Measurements from ENCODE around the gene WDR45B. TPM values are rescaled to one million over a fixed set of nuclear protein-coding genes. Genes with fewer than 3 reads are reported as not detected.
A peak's percentile ranks its signal among the peaks of the same experiment; 100 is the strongest.

WDR45B gene
- total RNA-seq, 1 donor from 2014 or later: 75.8 TPM

DNA sequence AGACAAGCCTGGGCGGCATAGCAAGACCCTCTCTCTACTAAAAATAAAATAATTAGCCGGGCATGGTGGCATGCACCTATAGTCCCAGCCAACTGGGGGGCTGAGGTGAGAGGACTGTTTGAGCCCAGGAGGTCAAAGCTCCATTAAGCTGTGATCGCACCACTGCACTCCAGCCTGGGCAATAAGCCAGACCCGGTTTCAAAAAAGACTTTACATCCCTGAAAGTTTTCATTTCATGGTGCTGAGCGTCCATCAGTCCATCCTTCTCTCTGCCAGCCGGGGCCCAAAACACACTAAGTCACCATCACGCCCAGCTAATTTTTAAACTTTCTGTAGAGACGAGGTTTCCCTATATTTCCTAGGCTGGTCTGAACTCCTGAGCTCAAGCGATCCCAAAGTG is 39.6 kb upstream of the WDR45B start:
- Mint-ChIP-seq H3K4me3 (ENCODE audit: low read depth) (no peak overlapping the region), H3K36me3 (ENCODE audit: insufficient read depth) (peaks cover 5% of the 10 kb centered on the region), H3K27ac (peak overlapping the region; percentile 69), H3K27me3 (no peaks in the 10 kb centered on the region), H3K9me3 (ENCODE audit: low read depth) (no peaks in the 10 kb centered on the region), H3K4me1 (ENCODE audit: low read depth) (peaks cover 6% of the 10 kb centered on the region)
- DNase-seq (ENCODE audit: low spot score, unreplicated experiment): no peak
- TF ChIP-seq, protein P1, sequence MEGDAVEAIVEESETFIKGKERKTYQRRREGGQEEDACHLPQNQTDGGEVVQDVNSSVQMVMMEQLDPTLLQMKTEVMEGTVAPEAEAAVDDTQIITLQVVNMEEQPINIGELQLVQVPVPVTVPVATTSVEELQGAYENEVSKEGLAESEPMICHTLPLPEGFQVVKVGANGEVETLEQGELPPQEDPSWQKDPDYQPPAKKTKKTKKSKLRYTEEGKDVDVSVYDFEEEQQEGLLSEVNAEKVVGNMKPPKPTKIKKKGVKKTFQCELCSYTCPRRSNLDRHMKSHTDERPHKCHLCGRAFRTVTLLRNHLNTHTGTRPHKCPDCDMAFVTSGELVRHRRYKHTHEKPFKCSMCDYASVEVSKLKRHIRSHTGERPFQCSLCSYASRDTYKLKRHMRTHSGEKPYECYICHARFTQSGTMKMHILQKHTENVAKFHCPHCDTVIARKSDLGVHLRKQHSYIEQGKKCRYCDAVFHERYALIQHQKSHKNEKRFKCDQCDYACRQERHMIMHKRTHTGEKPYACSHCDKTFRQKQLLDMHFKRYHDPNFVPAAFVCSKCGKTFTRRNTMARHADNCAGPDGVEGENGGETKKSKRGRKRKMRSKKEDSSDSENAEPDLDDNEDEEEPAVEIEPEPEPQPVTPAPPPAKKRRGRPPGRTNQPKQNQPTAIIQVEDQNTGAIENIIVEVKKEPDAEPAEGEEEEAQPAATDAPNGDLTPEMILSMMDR (IDR thresholded peaks at IDR 0.05; ENCODE audit: unreplicated experiment): no peak

DNA sequence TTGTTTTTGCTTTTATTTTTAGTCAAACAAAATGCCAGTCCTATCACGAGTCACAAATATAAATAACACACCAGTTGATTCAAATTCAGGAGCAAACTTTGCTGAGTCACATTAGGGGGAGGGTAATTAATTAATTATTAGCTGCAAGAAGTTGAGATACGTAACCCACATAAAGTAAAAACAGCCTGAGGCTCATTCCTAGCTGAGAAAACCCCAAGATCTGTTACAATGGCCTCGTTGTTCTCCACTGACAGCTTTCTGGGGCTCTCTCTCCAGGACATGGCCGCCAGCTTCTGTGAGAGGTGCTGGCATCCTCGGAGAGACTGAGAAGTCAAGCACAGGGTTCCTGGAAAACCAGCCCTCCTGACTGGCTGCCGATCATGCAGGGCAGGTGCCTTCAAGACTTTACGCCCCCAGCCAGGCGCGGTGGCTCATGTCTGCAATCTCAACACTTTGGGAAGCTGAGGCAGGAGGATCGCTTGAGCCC is 39.2 kb upstream of the WDR45B start:
- Mint-ChIP-seq H3K27me3 (no peaks in the 10 kb centered on the region), H3K4me1 (ENCODE audit: low read depth) (peaks cover 6% of the 10 kb centered on the region), H3K9me3 (ENCODE audit: low read depth) (peaks cover under 1% of the 10 kb centered on the region), H3K27ac (peak overlapping the region; percentile 46), H3K4me3 (ENCODE audit: low read depth) (no peak overlapping the region), H3K36me3 (ENCODE audit: insufficient read depth) (peaks cover 5% of the 10 kb centered on the region)
- TF ChIP-seq, protein P1 (IDR thresholded peaks at IDR 0.05; ENCODE audit: unreplicated experiment): no peak
- no peak for DNase-seq (ENCODE audit: low spot score, unreplicated experiment)

DNA sequence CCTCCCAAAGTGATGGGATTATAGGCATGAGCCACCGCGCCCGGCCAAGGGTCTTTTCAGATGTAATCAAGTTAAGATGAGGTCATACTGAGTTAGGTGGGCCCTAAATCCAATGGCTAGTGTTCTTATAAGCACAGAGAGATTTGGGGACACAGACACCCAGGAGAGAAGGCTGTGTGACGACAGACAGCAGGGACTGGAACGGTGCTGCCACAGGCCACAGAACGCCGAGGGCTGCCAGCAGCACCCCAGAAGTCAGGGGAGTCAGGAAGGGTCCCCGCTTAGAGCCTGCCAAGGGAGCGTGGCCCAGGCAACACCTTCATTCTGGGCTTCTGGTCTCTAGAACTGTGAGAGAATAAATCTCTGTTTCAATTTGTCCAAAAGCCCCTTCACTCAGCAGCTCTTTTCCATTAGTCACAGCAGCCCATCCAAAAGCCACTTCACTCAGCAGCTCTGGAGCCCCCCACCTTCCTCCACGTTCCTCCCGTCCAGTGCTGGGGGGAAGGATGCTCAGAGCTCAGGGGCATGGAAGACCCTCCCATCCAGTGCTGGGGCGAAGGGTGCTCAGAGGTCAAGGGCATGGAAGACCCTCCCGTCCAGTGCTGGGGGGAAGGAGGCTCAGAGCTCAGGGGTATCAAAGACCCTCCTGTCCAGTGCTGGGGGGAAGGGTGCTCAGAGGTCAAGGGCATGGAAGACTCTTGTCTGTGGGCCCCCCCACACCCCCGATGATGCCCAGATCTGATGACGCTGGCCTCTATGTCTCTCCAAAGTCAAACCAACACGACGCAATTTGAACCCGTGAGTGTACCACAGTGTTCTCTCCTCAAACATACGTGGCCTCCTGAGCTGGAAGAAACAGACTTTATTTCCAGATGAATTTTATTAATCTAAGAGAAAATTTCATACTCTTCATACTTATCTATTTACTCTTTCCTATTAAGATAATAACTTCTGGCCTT is 38.4 kb upstream of the WDR45B start:
- peaks cover 6% of the 10 kb centered on the region for H3K4me1 Mint-ChIP-seq (ENCODE audit: low read depth)
- TF ChIP-seq, protein P1 (IDR thresholded peaks at IDR 0.05; ENCODE audit: unreplicated experiment): no peak
- peaks cover 8% of the 10 kb centered on the region for H3K9me3 Mint-ChIP-seq (ENCODE audit: low read depth)

DNA sequence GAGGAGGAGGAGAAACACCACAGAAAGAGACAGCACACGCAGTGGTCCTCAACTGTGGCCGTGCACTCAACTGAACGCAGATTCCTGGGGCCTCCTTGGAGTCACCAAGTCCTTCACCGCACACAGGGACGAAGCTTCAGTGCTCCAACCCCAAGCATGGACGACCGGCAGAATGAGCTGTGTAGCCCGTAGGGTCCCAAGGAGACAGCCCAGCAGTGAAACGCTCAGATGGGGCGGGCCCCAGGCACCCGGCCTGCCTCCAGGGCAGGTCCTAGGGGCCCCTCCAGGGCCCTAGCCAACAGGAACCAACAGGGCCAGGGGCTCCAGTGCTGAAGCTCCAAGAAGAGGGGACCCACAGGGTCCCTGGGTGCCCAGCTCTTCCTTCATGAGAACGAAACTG is 37.0 kb upstream of the WDR45B start:
- TF ChIP-seq, protein P1 (IDR thresholded peaks at IDR 0.05; ENCODE audit: unreplicated experiment): no peak
- H3K4me3 Mint-ChIP-seq (ENCODE audit: low read depth): no peak overlapping the region
- no peak overlapping the region for H3K27ac Mint-ChIP-seq
- H3K4me1 Mint-ChIP-seq (ENCODE audit: low read depth): peaks cover 6% of the 10 kb centered on the region
- peaks cover 9% of the 10 kb centered on the region for H3K9me3 Mint-ChIP-seq (ENCODE audit: low read depth)
- H3K27me3 Mint-ChIP-seq: no peaks in the 10 kb centered on the region
- DNase-seq (ENCODE audit: low spot score, unreplicated experiment): no peak
- peaks cover 9% of the 10 kb centered on the region for H3K36me3 Mint-ChIP-seq (ENCODE audit: insufficient read depth)

More for the DNA sequence above, 38.4 kb upstream of the WDR45B start:
- H3K27ac Mint-ChIP-seq: peak overlapping the region; percentile 46
- no peak for DNase-seq (ENCODE audit: low spot score, unreplicated experiment)
- H3K4me3 Mint-ChIP-seq (ENCODE audit: low read depth): no peak overlapping the region
- H3K27me3 Mint-ChIP-seq: no peaks in the 10 kb centered on the region
- peaks cover 13% of the 10 kb centered on the region for H3K36me3 Mint-ChIP-seq (ENCODE audit: insufficient read depth)

DNA sequence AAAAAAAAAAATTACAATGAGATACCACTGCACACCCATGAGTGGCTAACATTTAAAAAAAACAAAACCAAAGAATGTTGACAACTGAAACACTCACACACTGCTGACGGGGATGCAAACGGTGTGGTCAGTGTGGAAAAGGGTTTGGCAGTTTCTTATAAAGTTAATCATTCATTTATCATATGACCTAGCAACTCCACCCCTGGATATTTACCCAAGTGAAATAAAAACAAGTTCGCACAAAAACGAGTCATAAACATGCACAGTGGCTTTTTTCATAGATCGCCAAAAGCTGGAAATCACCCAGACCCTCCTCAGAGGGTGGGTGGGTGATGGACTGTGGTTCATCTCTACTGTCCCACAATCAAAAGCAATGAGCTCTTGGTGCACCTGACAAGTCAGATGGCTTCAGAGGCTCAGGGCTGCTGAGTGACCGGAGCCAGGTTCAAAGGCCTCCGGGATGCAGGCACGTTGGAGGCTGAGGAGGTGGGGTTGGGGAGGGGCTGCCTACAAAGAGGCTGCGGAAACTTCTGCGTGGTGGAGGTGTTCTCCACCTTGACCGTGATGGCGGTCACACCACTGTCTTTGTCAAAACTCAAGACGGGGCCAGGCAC is 36.1 kb upstream of the WDR45B start:
- H3K4me3 Mint-ChIP-seq (ENCODE audit: low read depth): no peak overlapping the region
- H3K36me3 Mint-ChIP-seq (ENCODE audit: insufficient read depth): peaks cover 9% of the 10 kb centered on the region
- H3K27me3 Mint-ChIP-seq: no peaks in the 10 kb centered on the region
- DNase-seq (ENCODE audit: low spot score, unreplicated experiment): no peak
- peaks cover 6% of the 10 kb centered on the region for H3K4me1 Mint-ChIP-seq (ENCODE audit: low read depth)
- H3K9me3 Mint-ChIP-seq (ENCODE audit: low read depth): peaks cover 9% of the 10 kb centered on the region
- TF ChIP-seq, protein P1 (IDR thresholded peaks at IDR 0.05; ENCODE audit: unreplicated experiment): no peak
- H3K27ac Mint-ChIP-seq: no peak overlapping the region
